ENCODE measurements around the gene MBD6. TPM values are rescaled to one million over a fixed set of nuclear protein-coding genes. Genes with fewer than 3 reads are reported as not detected.
A peak's percentile ranks its signal among the peaks of the same experiment; 100 is the strongest.

The MBD6 gene
- polyA plus RNA-seq, 3 donors = 2.4 to 47.7 (median 2.6) TPM

GRCh38 chr12:57519796-57520052, 2.9 kb upstream of the MBD6 start:
- H3K4me1 Mint-ChIP-seq = peaks cover 47% of the 10 kb centered on the region
- H3K36me3 Mint-ChIP-seq = peaks cover 51% of the 10 kb centered on the region in 2 donors
- peaks cover 0 to 1% (median 0%) of the 10 kb centered on the region in 3 donors for H3K27me3 Mint-ChIP-seq (ENCODE audit: low read depth in 3 of 3)
- Histone ChIP-seq H3K4me2 (replicated peaks; ENCODE audit: extremely low read depth, low read length, poor library complexity, severe bottlenecking) (peak overlapping the region; percentile 95), H3K4me3 (replicated peaks in 1 of 3; ENCODE audit: low read depth in 2 of 3, low read length in 3 of 3) (peak overlapping the region; percentile 70 to 96 (median 89)), H3K4me1 (ENCODE audit: control insufficient read depth in 1 of 2, insufficient read depth in 2 of 2, low read length in 2 of 2) (peaks cover 52 to 53% of the 10 kb centered on the region in 2 donors), H4K20me1 (ENCODE audit: insufficient read depth, low read length) (peaks cover 69% of the 10 kb centered on the region), H3K9me3 (replicated peaks in 1 of 2; ENCODE audit: control insufficient read depth in 1 of 2, insufficient read depth in 1 of 2, low read length in 2 of 2) (no peaks in the 10 kb centered on the region), H3K9ac (ENCODE audit: insufficient read depth, low read length, poor library complexity, severe bottlenecking) (peak overlapping the region; percentile 97), H3K79me2 (ENCODE audit: insufficient read depth, low read length) (peaks cover 55% of the 10 kb centered on the region), H2AFZ (ENCODE audit: insufficient read depth, low read depth, low read length, poor library complexity, severe bottlenecking) (no peak overlapping the region), H3K27me3 (ENCODE audit: control insufficient read depth in 2 of 2, insufficient read depth in 2 of 2, low read length in 2 of 2) (no peaks in the 10 kb centered on the region), H3K36me3 (replicated peaks in 1 of 2; ENCODE audit: control insufficient read depth in 1 of 2, insufficient read depth in 2 of 2, low read length in 2 of 2) (peaks cover 42 to 43% of the 10 kb centered on the region in 2 donors), H3K27ac (ENCODE audit: low read depth in 1 of 2, low read length in 2 of 2) (peak overlapping the region; percentile 97 to 98)
- intact Hi-C loops (cut with micrococcal nuclease) = loop anchor here (5.0 kb wide), 3 partner anchors 32 to 418 kb away; partner anchors contain the start of genes ARHGAP9 (in 1 of the 2) and MARS1 (in 1 of the 2)
- 0% methylated on average over 7 of the region's 8 CpGs for WGBS (ENCODE audit: insufficient coverage)
- H3K4me3 Mint-ChIP-seq = peak overlapping the region; percentile 96 to 97
- TF ChIP-seq CTCF (IDR thresholded peaks at IDR 0.05) = no peak
- DNase-seq = peak in 2 of 3 donors; percentile 40 to 49
- H3K9me3 Mint-ChIP-seq = peaks cover 0 to 2% (median 0%) of the 10 kb centered on the region in 7 donors
- peak overlapping the region; percentile 99 to 100 (median 99) for H3K27ac Mint-ChIP-seq

- peak within 1 kb of the TSS; percentile 96 to 97 for H3K4me3 Mint-ChIP-seq
- Histone ChIP-seq H3K4me2 (replicated peaks; ENCODE audit: extremely low read depth, low read length, poor library complexity, severe bottlenecking) (peak within 1 kb of the TSS; percentile 98), H3K27me3 (ENCODE audit: control insufficient read depth in 2 of 2, insufficient read depth in 2 of 2, low read length in 2 of 2) (no peaks in the 10 kb centered on the region), H3K79me2 (ENCODE audit: insufficient read depth, low read length) (peaks cover 60% of the 10 kb centered on the region), H3K9me3 (replicated peaks in 1 of 2; ENCODE audit: control insufficient read depth in 1 of 2, insufficient read depth in 1 of 2, low read length in 2 of 2) (no peaks in the 10 kb centered on the region), H2AFZ (ENCODE audit: insufficient read depth, low read depth, low read length, poor library complexity, severe bottlenecking) (no peak within 1 kb of the TSS), H4K20me1 (ENCODE audit: insufficient read depth, low read length) (peaks cover 69% of the 10 kb centered on the region), H3K27ac (ENCODE audit: low read depth in 1 of 2, low read length in 2 of 2) (peak within 1 kb of the TSS; percentile 98 to 99), H3K4me3 (replicated peaks in 1 of 3; ENCODE audit: low read depth in 2 of 3, low read length in 3 of 3) (peak within 1 kb of the TSS; percentile 70 to 98 (median 89)), H3K36me3 (replicated peaks in 1 of 2; ENCODE audit: control insufficient read depth in 1 of 2, insufficient read depth in 2 of 2, low read length in 2 of 2) (peaks cover 42 to 43% of the 10 kb centered on the region in 2 donors), H3K4me1 (ENCODE audit: control insufficient read depth in 1 of 2, insufficient read depth in 2 of 2, low read length in 2 of 2) (peaks cover 52 to 58% of the 10 kb centered on the region in 2 donors), H3K9ac (ENCODE audit: insufficient read depth, low read length, poor library complexity, severe bottlenecking) (peak within 1 kb of the TSS; percentile 97)
- peak; percentile 99 to 100 (median 99) for DNase-seq
- TF ChIP-seq CTCF (IDR thresholded peaks at IDR 0.05) = no peak
- peak within 1 kb of the TSS; percentile 99 to 100 (median 99) for H3K27ac Mint-ChIP-seq
- peaks cover 51% of the 10 kb centered on the region for H3K4me1 Mint-ChIP-seq
- intact Hi-C loops (cut with micrococcal nuclease) = loop anchor here (5.0 kb wide), 3 partner anchors 33 to 417 kb away; partner anchors contain the start of genes ARHGAP9 (in 1 of the 2) and MARS1 (in 1 of the 2)
- WGBS (ENCODE audit: insufficient coverage) = under 1% methylated on average over 15 of the region's 52 CpGs
- H3K36me3 Mint-ChIP-seq = peaks cover 50 to 51% of the 10 kb centered on the region in 2 donors
- H3K9me3 Mint-ChIP-seq = peaks cover 0 to 2% (median 0%) of the 10 kb centered on the region in 7 donors
- H3K27me3 Mint-ChIP-seq (ENCODE audit: low read depth in 3 of 3) = peaks cover 0 to 1% (median 0%) of the 10 kb centered on the region in 3 donors
These were observed 2.4 kb upstream of the MBD6 start, which contains the start of gene DDIT3 for GRCh38 chr12:57520053-57520818. DDIT3 (minus strand) TSS chr12:57520514; CDS start chr12:57517406, 3,108 bp downstream.

Data from CD14-positive monocyte (primary cell).